GM23248 (cell line): Measurements from ENCODE around the gene ADGRL4.

Source experiments
- EZH2 ChIP-seq: fragments of 200-600 bp; sonication (generic); IDR thresholded peaks from 2 replicates; pipeline ENCODE4 v1.6.1; 2018; ENCODE audit warnings: antibody characterized with exemption, mild to moderate bottlenecking; ENCODE audit not compliant: insufficient read depth, poor library complexity, severe bottlenecking
- EZH2phosphoT487 ChIP-seq: fragments of 200-600 bp; sonication (generic); IDR thresholded peaks from 2 replicates; pipeline ENCODE4 v1.6.1; 2018; ENCODE audit warnings: antibody characterized with exemption, moderate library complexity, mild to moderate bottlenecking, low read depth; ENCODE audit not compliant: insufficient read depth

GRCh38 chr1:79042539-79042938 lies 36.0 kb upstream of the ADGRL4 start:
- TF ChIP-seq EZH2phosphoT487: no peak
- TF ChIP-seq EZH2: no peak
